ENCODE results near the gene RPS6KA4.

Gene RPS6KA4

GRCh38 chr11:64343767-64344559, 15.0 kb upstream of the RPS6KA4 start:
- in situ Hi-C loops (cut with MboI; ENCODE audit: low pct_unique_long_range_greater_than_20kb, low sequenced_read_pairs) = no loop called here
- DNase-seq = no peak

DNA sequence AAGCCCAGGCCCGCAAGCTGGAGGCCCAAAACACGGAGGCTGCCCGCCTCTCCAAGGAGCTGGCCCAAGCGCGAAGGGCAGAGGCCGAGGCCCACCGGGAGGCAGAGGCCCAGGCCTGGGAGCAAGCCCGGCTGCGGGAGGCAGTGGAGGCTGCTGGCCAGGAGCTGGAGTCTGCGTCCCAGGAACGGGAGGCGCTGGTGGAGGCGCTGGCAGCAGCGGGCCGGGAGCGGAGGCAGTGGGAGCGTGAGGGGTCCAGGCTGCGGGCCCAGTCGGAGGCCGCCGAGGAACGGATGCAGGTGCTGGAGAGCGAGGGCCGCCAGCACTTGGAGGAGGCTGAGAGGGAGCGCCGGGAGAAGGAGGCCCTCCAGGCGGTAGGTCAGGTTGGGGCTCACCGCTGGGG, 14.2 kb upstream of the RPS6KA4 start:
- DNase-seq = no peak
- in situ Hi-C loops (cut with MboI; ENCODE audit: low pct_unique_long_range_greater_than_20kb, low sequenced_read_pairs) = no loop called here

- no peak for DNase-seq
- in situ Hi-C loops (cut with MboI; ENCODE audit: low pct_unique_long_range_greater_than_20kb, low sequenced_read_pairs) = no loop called here
Measured at GRCh38 chr11:64347193-64347867, 11.6 kb upstream of the RPS6KA4 start.

GRCh38 chr11:64348383-64349024, 10.5 kb upstream of the RPS6KA4 start:
- DNase-seq = no peak
- in situ Hi-C loops (cut with MboI; ENCODE audit: low pct_unique_long_range_greater_than_20kb, low sequenced_read_pairs) = no loop called here

DNA sequence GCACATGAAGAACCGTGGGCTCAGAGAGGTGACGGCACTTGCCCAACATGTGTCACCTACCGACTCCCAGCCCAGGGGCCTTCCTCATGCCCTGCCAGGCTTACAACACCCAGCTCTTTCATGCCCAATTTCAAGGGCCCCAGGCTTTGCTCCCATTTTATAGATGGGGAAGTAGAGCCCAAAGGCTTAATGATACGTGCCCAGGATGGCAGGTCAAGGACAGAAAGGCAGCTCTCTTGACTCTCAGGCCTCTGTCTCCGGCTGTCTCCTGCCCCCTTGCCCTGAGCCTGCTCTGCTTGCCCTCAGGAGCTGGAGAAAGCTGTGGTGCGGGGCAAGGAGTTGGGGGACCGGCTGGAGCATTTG, 10.0 kb upstream of the RPS6KA4 start:
- in situ Hi-C loops (cut with MboI; ENCODE audit: low pct_unique_long_range_greater_than_20kb, low sequenced_read_pairs) = no loop called here
- DNase-seq = no peak

DNA sequence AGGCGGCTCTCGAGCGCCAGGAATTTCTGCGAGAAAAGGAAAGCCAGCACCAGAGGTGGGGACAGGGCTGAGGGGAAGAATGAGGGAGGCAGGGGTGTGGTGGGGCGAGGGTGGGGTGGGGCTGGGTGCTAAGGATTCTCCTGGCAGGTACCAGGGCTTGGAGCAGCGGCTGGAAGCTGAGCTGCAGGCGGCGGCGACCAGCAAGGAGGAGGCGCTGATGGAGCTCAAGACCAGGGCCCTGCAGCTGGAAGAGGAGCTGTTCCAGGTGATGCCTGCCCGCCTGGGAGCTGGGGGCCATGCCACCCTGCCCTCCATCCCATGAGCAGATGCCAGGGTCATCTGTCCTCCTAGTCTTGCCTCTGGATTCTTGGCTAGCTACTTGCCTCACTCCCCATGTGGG, 9.6 kb upstream of the RPS6KA4 start:
- in situ Hi-C loops (cut with MboI; ENCODE audit: low pct_unique_long_range_greater_than_20kb, low sequenced_read_pairs) = no loop called here

DNA sequence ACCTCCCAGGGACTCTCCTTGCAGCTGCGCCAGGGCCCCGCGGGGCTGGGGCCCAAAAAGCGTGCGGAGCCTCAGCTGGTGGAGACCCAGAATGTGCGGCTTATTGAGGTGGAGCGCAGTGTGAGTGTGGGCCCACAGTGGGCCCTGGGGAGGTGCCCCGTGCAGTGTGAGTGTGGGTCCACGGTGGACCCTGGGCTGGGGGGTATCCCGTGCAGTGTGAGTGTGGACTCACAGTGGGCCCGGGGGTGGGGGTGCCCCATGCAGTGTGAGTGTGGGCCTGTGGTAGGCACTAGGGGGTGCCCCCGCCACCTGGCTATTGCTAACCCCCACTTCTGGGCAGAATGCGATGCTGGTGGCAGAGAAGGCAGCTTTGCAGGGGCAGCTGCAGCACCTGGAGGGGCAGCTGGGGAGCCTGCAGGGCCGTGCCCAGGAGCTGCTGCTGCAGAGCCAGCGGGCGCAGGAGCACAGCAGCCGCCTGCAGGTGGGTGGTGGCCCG, 7.8 kb upstream of the RPS6KA4 start:
- in situ Hi-C loops (cut with MboI; ENCODE audit: low pct_unique_long_range_greater_than_20kb, low sequenced_read_pairs) = no loop called here
- no peak for DNase-seq

More for the DNA sequence above, 9.6 kb upstream of the RPS6KA4 start:
- no peak for DNase-seq

GRCh38 chr11:64352099-64352994, 6.6 kb upstream of the RPS6KA4 start:
- DNase-seq = no peak
- in situ Hi-C loops (cut with MboI; ENCODE audit: low pct_unique_long_range_greater_than_20kb, low sequenced_read_pairs) = no loop called here

DNA sequence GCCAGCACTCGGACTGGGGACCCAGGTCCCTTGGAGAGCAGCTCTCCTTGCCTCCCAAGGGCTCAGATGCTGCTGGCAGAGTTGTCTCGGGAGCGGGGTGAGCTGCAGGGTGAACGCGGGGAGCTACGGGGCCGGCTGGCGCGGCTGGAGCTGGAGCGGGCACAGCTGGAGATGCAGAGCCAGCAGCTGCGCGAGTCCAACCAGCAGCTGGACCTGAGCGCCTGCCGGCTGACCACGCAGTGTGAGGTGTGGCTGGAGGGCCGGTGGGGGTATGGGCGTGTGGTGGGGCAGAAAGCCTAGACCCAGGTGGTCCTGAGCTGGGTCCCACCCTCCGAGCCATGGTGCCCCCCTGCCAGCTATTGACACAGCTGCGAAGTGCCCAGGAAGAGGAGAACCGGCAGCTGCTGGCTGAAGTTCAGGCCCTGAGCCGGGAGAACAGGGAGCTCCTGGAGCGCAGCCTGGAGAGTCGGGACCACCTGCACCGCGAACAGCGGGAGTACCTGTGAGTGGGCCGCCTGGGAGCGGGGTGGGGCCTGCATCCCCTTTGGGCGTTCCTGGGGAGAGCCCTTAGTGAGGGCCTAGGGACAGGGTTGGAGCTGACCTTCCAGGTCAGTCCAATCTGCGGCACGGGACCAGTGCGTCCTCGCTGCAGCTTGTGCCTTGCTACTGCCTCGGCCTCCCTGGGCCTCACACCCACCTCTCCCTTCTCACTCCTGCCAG, 5.8 kb upstream of the RPS6KA4 start:
- DNase-seq = no peak
- in situ Hi-C loops (cut with MboI; ENCODE audit: low pct_unique_long_range_greater_than_20kb, low sequenced_read_pairs) = no loop called here

DNA sequence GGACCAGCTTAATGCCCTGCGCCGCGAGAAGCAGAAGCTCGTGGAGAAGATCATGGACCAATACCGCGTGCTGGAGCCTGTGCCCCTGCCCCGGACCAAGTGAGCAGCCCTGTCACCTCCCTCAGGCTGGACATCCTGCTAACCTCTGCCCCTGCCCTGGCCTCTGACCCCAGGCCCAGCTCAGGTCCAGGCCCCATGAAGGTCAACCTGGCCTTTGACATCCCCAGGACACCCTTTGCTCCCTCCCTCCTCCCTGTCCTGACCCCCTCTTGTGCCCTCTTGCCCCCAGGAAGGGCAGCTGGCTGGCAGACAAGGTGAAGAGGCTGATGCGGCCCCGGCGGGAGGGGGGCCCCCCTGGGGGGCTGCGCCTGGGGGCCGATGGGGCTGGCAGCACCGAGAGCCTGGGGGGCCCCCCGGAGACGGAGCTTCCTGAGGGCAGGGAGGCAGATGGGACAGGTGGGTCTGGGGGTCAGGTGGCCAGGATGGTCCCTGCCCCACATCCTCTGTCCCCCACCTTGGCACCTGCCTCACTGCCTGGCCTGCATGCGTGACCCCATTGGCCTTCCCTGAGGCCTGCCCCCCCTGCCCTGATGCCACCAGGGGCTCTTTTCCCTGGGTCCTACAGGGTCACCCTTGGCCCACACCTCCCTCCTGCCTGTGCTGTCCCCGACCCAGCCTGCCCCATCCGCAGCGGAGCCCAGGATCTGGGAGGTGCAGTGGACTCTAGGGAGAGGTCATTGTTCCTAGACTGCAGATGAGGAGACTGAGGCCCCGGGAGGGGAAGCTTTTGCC, 5.1 kb upstream of the RPS6KA4 start:
- in situ Hi-C loops (cut with MboI; ENCODE audit: low pct_unique_long_range_greater_than_20kb, low sequenced_read_pairs) = no loop called here
- DNase-seq = no peak

- in situ Hi-C loops (cut with MboI; ENCODE audit: low pct_unique_long_range_greater_than_20kb, low sequenced_read_pairs) = no loop called here
- peak; percentile 84 for DNase-seq
Measured at GRCh38 chr11:64355078-64355940, 3.7 kb upstream of the RPS6KA4 start.

- peak; percentile 83 for DNase-seq
Measured at GRCh38 chr11:64356498-64357411, 2.2 kb upstream of the RPS6KA4 start.

GRCh38 chr11:64357446-64357845, 1.5 kb upstream of the RPS6KA4 start:
- in situ Hi-C loops (cut with MboI; ENCODE audit: low pct_unique_long_range_greater_than_20kb, low sequenced_read_pairs) = no loop called here

More at GRCh38 chr11:64356498-64357411, 2.2 kb upstream of the RPS6KA4 start:
- in situ Hi-C loops (cut with MboI; ENCODE audit: low pct_unique_long_range_greater_than_20kb, low sequenced_read_pairs) = no loop called here

GRCh38 chr11:64357904-64358535, 942 bp upstream of the RPS6KA4 start:
- DNase-seq = no peak
- in situ Hi-C loops (cut with MboI; ENCODE audit: low pct_unique_long_range_greater_than_20kb, low sequenced_read_pairs) = no loop called here

More at GRCh38 chr11:64357446-64357845, 1.5 kb upstream of the RPS6KA4 start:
- no peak for DNase-seq

DNA sequence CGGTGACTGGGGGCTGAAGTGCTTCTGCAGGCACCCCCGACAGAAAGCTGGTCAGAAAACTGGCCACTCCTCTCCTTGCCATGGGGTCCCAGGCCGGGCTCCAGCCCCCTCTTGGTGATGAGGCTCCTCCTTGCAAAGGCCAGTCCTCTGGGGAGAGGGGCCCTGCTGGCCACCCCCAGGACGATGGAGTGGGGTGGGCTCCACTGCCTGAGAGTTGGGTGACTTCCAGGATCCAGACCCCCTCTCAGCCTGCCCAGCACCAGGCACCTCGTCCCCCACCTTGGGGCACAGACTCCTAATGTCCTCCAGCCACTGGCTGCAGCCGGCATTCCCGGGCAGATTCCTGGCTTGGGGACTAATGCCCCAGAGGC, 441 bp upstream of the RPS6KA4 start:
- in situ Hi-C loops (cut with MboI; ENCODE audit: low pct_unique_long_range_greater_than_20kb, low sequenced_read_pairs) = no loop called here

More for the DNA sequence above, 441 bp upstream of the RPS6KA4 start:
- DNase-seq = no peak

All from KBM-7 (cell line).